SK-N-SH (cell line): ENCODE data around the gene STK4. TPM values are rescaled to one million over a fixed set of nuclear protein-coding genes. Genes with fewer than 3 reads are reported as not detected.

Experiments used
- CTCF ChIA-PET: fragments of 300-600, 350-600 bp; formaldehyde crosslinking; extraction: SDS; loops from one replicate; lab custom pipeline; 2021; lab: Yijun Ruan, JAX
- POLR2A ChIA-PET: fragments of 350-600 bp; sonication (Branson Sonifier 250); formaldehyde crosslinking; extraction: SDS; loops from one replicate; lab custom pipeline; 2020; ENCODE audit warnings: antibody characterized with exemption, inconsistent platforms; lab: Yijun Ruan, JAX
- DNase-seq: peaks from one replicate; pipeline ENCODE4 v3.0.0; 2012
- H2AFZ ChIP-seq: fragments of 200-600 bp; sonication (generic); 2 replicates; pipeline ENCODE4 v1.8.1; 2016; ENCODE audit warnings: antibody characterized with exemption, mild to moderate bottlenecking, low read depth
- H3F3A ChIP-seq: fragments of 200-600 bp; sonication (generic); replicated peaks from 2 replicates; pipeline ENCODE3; 2016; ENCODE audit warnings: antibody characterized with exemption, mild to moderate bottlenecking; ENCODE audit not compliant: insufficient read depth
- H3K27ac ChIP-seq, 2 experiments: fragments of 200-500 bp in 1 of 2; fragments of 200-600 bp in 1 of 2; sonication (Bioruptor generic) in 1 of 2; sonication (generic), shearing (Covaris generic) in 1 of 2; 2 replicates each; pipeline versions ENCODE4 v1.5.1 to v1.6.1; 2014 to 2016; ENCODE audit warnings: low read depth in 2 of 2, inconsistent platforms in 1 of 2, low read length in 1 of 2, mild to moderate bottlenecking in 1 of 2, mixed read lengths in 1 of 2
- H3K27me3 ChIP-seq: fragments of 200-600 bp; sonication (generic), shearing (Covaris generic); 2 replicates; pipeline ENCODE4 v1.6.1; 2016; ENCODE audit warnings: mixed run types; ENCODE audit not compliant: insufficient read depth
- H3K36me3 ChIP-seq, 2 experiments: fragments of 200-500 bp in 1 of 2; fragments of 200-600 bp in 1 of 2; sonication (Bioruptor generic) in 1 of 2; sonication (generic) in 1 of 2; replicated peaks in 1 of 2; 2 replicates each; pipeline versions ENCODE3 to v1.5.1; 2014 to 2016; ENCODE audit warnings: low read length in 1 of 2, mild to moderate bottlenecking in 1 of 2; ENCODE audit not compliant: insufficient read depth in 2 of 2, control insufficient read depth in 1 of 2
- H3K4me1 ChIP-seq, 2 experiments: fragments of 200-500 bp in 1 of 2; fragments of 200-600 bp in 1 of 2; sonication (Bioruptor generic) in 1 of 2; sonication (generic), shearing (Covaris generic) in 1 of 2; 2 replicates each; pipeline versions ENCODE4 v1.5.1 to v1.6.1; 2014 to 2016; ENCODE audit warnings: low read depth in 1 of 2, low read length in 1 of 2, mixed run types in 1 of 2; ENCODE audit not compliant: insufficient read depth in 2 of 2, control insufficient read depth in 1 of 2
- H3K4me2 ChIP-seq: fragments of 200-600 bp; sonication (generic), shearing (Covaris generic); 2 replicates; pipeline ENCODE4 v1.6.1; 2017; ENCODE audit warnings: mixed run types
- H3K4me3 ChIP-seq, 2 experiments: fragments of 200-500 bp in 1 of 2; fragments of 200-600 bp in 1 of 2; sonication (Bioruptor generic) in 1 of 2; sonication (generic), shearing (Covaris generic) in 1 of 2; 2 replicates each; pipeline versions ENCODE4 v1.5.1 to v1.8.1; 2014 to 2016; ENCODE audit warnings: low read depth in 2 of 2, inconsistent platforms in 1 of 2, low read length in 1 of 2, mild to moderate bottlenecking in 1 of 2, mixed read lengths in 1 of 2, moderate library complexity in 1 of 2
- H3K79me2 ChIP-seq: fragments of 200-600 bp; sonication (generic); 2 replicates; pipeline ENCODE4 v1.8.1; 2017; ENCODE audit warnings: mild to moderate bottlenecking; ENCODE audit not compliant: insufficient read depth
- H3K9ac ChIP-seq: fragments of 200-600 bp; sonication (generic); 2 replicates; pipeline ENCODE4 v1.6.1; 2017; ENCODE audit warnings: mixed run types
- H3K9me2 ChIP-seq: fragments of 200-600 bp; sonication (generic); 2 replicates; pipeline ENCODE4 v1.6.1; 2017; ENCODE audit warnings: mixed run types
- H3K9me3 ChIP-seq: fragments of 200-600 bp; sonication (generic); 2 replicates; pipeline ENCODE4 v1.6.1; 2017; ENCODE audit warnings: mixed run types, mild to moderate bottlenecking, moderate library complexity
- H4K20me1 ChIP-seq: fragments of 200-600 bp; sonication (generic); 2 replicates; pipeline ENCODE4 v1.6.1; 2017; ENCODE audit warnings: mild to moderate bottlenecking, mixed run types; ENCODE audit not compliant: insufficient read depth
- CTCF ChIP-seq: fragments of 200-600 bp; sonication (generic); IDR thresholded peaks from 2 replicates; pipeline ENCODE4 v1.6.1; 2017; ENCODE audit warnings: antibody characterized with exemption, mild to moderate bottlenecking, moderate library complexity
- FOSL2 ChIP-seq: IDR thresholded peaks from 2 replicates; pipeline ENCODE4 v1.4.0; 2012; ENCODE audit warnings: low read depth, mild to moderate bottlenecking, moderate library complexity, borderline replicate concordance
- FOXJ3 ChIP-seq: sonication (generic); formaldehyde crosslinking; IDR thresholded peaks from 2 replicates; pipeline ENCODE4 v1.5.1; 2020; ENCODE audit warnings: mild to moderate bottlenecking, missing genetic modification reagents
- NFIC ChIP-seq: IDR thresholded peaks from 2 replicates; pipeline ENCODE4 v1.4.0; 2012; ENCODE audit warnings: borderline replicate concordance
- POLR2AphosphoS5 ChIP-seq: IDR thresholded peaks from 2 replicates; pipeline ENCODE4 v1.6.1; 2012; ENCODE audit warnings: low read depth, low read length
- RAD21 ChIP-seq: IDR thresholded peaks from 2 replicates; pipeline ENCODE4 v1.6.1; 2012; ENCODE audit warnings: mild to moderate bottlenecking, low read length
- SMC3 ChIP-seq: IDR thresholded peaks from 2 replicates; pipeline ENCODE4 v1.6.1; 2012; ENCODE audit warnings: low read depth, low read length, improper control_type of control experiment
- WGBS: methylation state at CpG from one replicate; pipeline ENCODE4 v1.1.6; 2017; ENCODE audit warnings: low lambda C conversion rate; 5-methylcytosine and 5-hydroxymethylcytosine counted together
- polyA plus RNA-seq, 3 experiments: library from polyadenylated mRNA; depleted of rRNA; stranded (reverse); fragments of >200 nt; gene quantifications; 2 replicates each; pipeline ENCODE4 v1.2.3, GENCODE V29; 2012

Gene STK4
- polyA plus RNA-seq, 1 of the 3 experiments (the other 2 are of a cell fraction), result 11.4 TPM

- H3K27ac ChIP-seq, result no peak overlapping the region
- H4K20me1 ChIP-seq, result no peaks in the 10 kb centered on the region
- no peaks in the 10 kb centered on the region for H3F3A ChIP-seq
- no peak overlapping the region for H2AFZ ChIP-seq
- no peaks in the 10 kb centered on the region for H3K36me3 ChIP-seq
- H3K4me2 ChIP-seq, result no peak overlapping the region
- H3K9me2 ChIP-seq, result no peaks in the 10 kb centered on the region
- peaks cover 0 to 4% of the 10 kb centered on the region in 2 experiments; a peak in 1 of 4 replicates for H3K4me1 ChIP-seq
- no peaks in the 10 kb centered on the region for H3K9me3 ChIP-seq
- CTCF ChIA-PET, result interaction anchor here (0.6 to 9.3 kb wide), 52 partner anchors 9 to 1489 kb away, joined by 3 to 158 read pairs (median 5); partner anchors contain the start of genes STK4, WFDC12 and WFDC5
- no peak overlapping the region; the same call in 1 of the 2 replicates for H3K9ac ChIP-seq
- no peaks in the 10 kb centered on the region for H3K79me2 ChIP-seq
- TF ChIP-seq CTCF (peak; percentile 77), SMC3 (peak; percentile 85), RAD21 (peak; percentile 78), NFIC (no peak)
- TF ChIP-seq, all 33 proteins: peak for 3
- DNase-seq, result peak; percentile 66
- no peak overlapping the region for H3K4me3 ChIP-seq
- 11% methylated on average over 7 of the region's 7 CpGs for WGBS
- no peaks in the 10 kb centered on the region for H3K27me3 ChIP-seq
- POLR2A ChIA-PET, result no interaction called here
Measured at GRCh38 chr20:45095805-45096238, 129.5 kb downstream of the STK4 start.

DNA sequence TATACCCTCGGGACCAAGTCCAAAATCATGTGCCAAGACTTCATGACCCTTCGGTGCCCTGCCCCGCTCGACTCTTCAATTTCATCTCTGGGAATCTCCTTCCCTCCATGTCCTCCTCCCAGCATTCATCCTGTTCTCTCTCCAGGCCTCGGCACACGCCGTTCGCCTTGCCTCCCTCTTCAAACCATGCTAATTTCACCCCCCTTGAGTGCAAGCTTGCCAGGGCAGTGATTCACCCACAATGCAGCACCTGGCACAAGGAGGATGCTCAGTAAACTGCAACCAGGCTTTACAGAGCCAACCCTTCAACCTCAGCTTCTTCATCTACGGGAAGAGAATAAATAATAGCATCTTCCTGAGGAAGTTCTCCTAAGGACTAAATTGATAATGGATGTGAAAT lies 130.5 kb downstream of the STK4 start:
- Histone ChIP-seq H3K9me3 (no peaks in the 10 kb centered on the region), H2AFZ (no peak overlapping the region), H3F3A (no peaks in the 10 kb centered on the region), H3K4me3 (no peak overlapping the region), H3K9ac (no peak overlapping the region), H4K20me1 (no peaks in the 10 kb centered on the region), H3K4me1 (peaks cover 0 to 4% of the 10 kb centered on the region in 2 experiments; a peak in 1 of 4 replicates), H3K79me2 (no peaks in the 10 kb centered on the region), H3K9me2 (no peaks in the 10 kb centered on the region), H3K27ac (no peak overlapping the region), H3K27me3 (no peaks in the 10 kb centered on the region), H3K36me3 (no peaks in the 10 kb centered on the region), H3K4me2 (no peak overlapping the region)
- ChIA-PET CTCF (interaction anchor here (0.8 to 9.3 kb wide), 36 partner anchors 9 to 674 kb away, joined by 3 to 158 read pairs (median 6); partner anchors contain the start of genes WFDC12 and WFDC5), POLR2A (no interaction called here)
- TF ChIP-seq FOSL2 (peak; percentile 9; the same call in 1 of the 2 replicates), FOXJ3 (CRISPR knock-in tag) (no peak)
- WGBS, result 78% methylated on average over 9 of the region's 9 CpGs
- no peak for DNase-seq

DNA sequence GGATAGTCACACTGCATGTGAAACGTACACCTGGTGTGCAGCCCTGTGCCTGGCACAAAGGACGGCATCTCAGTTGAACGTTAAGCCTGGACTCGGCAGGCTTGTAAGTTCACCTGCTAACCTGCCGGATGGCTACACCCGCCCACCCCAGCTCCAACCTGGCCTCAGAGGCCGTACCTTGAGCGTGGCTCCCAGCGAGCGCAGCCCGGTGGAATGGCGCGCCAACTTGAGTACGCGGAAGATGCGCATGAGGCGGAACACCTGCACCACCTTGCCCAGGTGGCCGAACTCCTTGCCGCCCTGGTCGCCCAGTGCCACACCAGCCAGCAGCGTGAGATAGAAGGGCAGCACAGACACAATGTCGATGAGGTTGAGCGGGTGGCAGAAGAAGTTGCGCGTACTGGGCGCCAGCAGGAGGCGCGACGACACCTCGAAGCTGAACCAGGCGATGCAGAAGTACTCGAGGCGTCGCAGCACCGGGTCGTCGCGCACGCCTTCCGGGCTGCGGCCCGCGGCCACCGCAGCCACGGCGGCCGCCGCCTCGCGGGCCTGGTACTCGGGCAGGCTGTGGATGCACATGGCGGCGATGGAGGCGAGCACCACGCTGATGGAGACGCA lies 131.3 kb downstream of the STK4 start:
- no peaks in the 10 kb centered on the region for H3K9me2 ChIP-seq
- no peaks in the 10 kb centered on the region for H3K79me2 ChIP-seq
- H3F3A ChIP-seq, result no peaks in the 10 kb centered on the region
- 92% methylated on average over 24 of the region's 56 CpGs for WGBS
- no peaks in the 10 kb centered on the region for H4K20me1 ChIP-seq
- H3K27ac ChIP-seq, result no peak overlapping the region
- peak; percentile 67 for DNase-seq
- H3K9me3 ChIP-seq, result no peaks in the 10 kb centered on the region
- ChIA-PET CTCF (interaction anchor here (0.8 to 9.3 kb wide), 21 partner anchors 10 to 674 kb away, joined by 3 to 158 read pairs (median 6); partner anchors contain the start of genes WFDC12 and WFDC5), POLR2A (no interaction called here)
- no peak overlapping the region for H3K4me2 ChIP-seq
- TF ChIP-seq RAD21 (0 out of 2 replicates have a peak, but pooled peaks have one; percentile 24), SMC3 (peak; percentile 21; the same call in 1 of the 2 replicates), POLR2AphosphoS5 (no peak)
- H3K27me3 ChIP-seq, result no peaks in the 10 kb centered on the region
- H3K9ac ChIP-seq, result no peak overlapping the region
- H2AFZ ChIP-seq, result no peak overlapping the region
- no peak overlapping the region for H3K4me3 ChIP-seq
- peaks cover 0 to 4% of the 10 kb centered on the region in 2 experiments; a peak in 1 of 4 replicates for H3K4me1 ChIP-seq
- no peaks in the 10 kb centered on the region for H3K36me3 ChIP-seq
